SIG-M5 treated with dmso at 0.1 percent for 504 hours (cell line): Measurements from ENCODE around the gene GPR82.

Experiments
- DNase-seq: peaks from one replicate; lab custom pipeline; 2025; ENCODE audit not compliant: unreplicated experiment; lab: John Stamatoyannopoulos, UW

Gene GPR82

GRCh38 chrX:41718481-41719235 lies 5.3 kb upstream of the GPR82 start:
- DNase-seq, result no peak

DNA sequence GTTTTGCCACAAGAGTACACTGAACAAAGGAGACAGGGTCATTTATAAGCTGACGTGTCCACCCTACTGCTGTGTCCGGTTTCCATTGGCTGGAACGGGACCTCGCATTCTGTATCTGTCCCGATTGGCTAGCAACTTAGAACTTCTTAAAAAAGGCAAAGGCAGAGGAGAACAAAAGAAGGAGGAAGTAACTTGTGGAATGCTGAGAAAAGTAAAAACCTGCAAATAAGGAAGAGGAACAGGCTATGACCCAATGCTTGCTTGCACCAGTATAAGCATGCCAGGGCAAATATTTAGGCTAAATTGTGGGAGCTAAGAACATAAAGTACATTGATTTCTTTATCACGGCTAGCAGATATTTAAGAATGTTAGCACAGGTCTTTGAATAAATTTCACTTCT lies 4.4 kb upstream of the GPR82 start:
- DNase-seq, result peak; percentile 46

GRCh38 chrX:41720125-41720779 lies 3.7 kb upstream of the GPR82 start:
- DNase-seq, result peak; percentile 0

DNA sequence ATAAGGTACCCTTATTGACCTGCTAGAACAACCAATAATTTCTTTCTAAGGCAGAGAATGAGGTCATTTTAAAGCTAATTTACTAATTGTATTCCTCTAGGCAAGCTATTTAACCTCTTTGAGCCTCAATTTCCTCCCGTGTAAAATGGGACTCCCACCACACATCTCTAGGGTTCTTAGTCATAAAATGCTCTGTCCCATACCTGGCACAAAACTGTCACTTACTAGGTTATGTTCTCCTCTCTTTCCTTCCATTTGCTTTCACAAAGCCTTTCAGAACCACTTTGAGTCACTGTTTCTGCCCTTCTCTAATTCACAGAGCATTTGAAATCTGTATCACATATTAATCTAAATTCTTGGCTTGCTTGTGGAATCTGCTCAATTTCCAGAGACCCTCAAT lies 2.4 kb upstream of the GPR82 start:
- DNase-seq, result no peak

GRCh38 chrX:41722214-41722613 lies 1.8 kb upstream of the GPR82 start:
- DNase-seq, result no peak

DNA sequence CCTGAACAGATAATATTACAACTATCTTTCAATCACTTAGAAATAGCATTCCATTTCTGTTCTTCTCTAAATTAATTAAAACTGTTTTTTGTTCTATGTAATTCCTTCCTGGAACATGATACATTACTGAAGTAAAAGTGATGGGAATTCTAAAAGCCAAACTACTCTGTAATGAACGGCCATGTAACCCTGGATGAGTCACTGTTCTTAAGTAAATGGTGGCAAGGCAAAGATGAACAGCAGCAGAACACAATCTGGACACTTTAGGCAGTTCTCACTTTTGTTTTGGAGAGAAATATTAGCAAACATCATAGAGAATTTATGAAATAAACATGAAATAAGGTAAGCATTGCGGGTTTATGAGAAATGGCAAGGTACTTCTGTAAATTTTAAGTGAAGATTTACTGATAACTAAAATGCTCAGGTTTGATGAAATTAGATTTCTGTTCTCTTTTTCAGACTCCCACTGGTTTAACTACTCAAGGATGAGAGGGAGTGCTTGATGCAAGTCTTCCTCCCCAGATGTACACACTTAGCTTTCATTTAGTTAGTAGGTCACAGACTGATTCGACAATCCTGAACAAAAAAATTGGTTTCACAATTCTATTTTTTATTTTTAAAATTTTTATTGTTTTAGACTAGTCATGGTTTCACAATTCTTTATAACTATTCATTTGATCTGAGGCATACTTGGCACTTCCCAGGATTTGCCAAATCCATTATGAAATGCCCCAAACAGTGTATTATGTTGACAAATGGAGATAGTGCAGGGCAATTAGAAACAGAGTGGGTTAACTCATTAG lies 964 bp upstream of the GPR82 start:
- DNase-seq, result peak; percentile 23

GRCh38 chrX:41728125-41728524 lies 4.1 kb downstream of the GPR82 start:
- DNase-seq, result no peak

- no peak for DNase-seq
Observed at GRCh38 chrX:41730081-41730480, 6.1 kb downstream of the GPR82 start.

- no peak for DNase-seq
Observed at GRCh38 chrX:41732260-41732659, 8.3 kb downstream of the GPR82 start.

GRCh38 chrX:41733939-41734338 lies 10.0 kb downstream of the GPR82 start:
- DNase-seq, result no peak

DNA sequence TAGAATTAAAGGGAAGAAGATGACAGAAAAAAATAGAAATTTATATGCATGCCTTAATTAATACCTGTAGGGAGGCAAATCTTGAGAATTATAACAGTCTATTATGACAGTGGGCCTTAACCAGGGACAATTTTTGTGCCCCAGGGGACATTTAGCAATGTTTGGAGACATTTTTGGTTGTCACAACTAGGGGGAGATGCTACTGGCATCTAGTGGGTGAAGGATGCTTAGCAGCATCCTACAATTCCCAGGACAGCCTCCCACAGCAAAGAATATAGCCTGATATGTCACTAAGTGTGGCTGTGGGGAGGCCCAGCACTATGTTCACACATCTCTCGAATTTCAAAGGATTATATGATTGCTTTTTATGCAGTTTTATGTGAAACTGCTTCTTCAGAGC lies 10.5 kb downstream of the GPR82 start:
- peak; percentile 41 for DNase-seq

- peak; percentile 1 for DNase-seq
Observed at GRCh38 chrX:41737065-41737464, 13.1 kb downstream of the GPR82 start.

GRCh38 chrX:41739871-41740270 lies 15.9 kb downstream of the GPR82 start:
- no peak for DNase-seq

DNA sequence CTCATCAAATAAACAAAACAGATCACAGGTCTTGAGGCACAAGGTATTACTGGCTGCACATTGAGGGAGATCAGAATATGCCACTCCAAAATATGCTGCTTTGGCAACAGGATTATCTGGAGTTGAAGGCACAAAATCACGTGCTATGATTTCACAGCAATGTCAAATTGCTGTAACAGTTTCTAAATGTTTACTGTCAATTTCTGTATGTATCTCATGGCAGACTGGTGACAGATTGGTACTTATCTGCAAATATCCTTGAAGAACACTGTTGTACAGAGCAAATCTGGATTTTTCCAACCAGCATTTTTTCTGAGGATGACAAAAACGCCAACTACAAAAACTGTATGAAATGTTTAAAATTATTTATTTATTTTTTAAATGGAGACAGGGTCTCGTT lies 26.7 kb downstream of the GPR82 start:
- no peak for DNase-seq

DNA sequence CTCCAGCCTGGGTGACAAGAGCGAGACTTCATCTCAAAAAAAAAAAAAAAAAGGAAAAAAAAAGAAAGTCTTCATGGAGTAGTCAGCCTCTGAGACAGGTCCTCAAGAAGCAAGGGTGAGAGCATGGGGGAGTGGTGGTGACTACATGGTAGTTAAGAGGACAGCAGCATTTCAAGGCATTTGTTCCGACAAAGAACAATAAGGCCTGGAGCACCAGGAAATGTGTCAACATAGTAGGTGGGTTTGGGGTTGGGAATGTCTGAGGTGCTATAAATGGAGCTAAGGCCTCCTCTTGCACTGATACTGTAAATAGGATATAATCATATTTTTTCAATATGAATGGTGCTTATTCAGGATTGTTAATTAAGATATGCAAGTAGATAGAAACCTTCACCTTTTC lies 34.4 kb downstream of the GPR82 start:
- DNase-seq, result no peak

DNA sequence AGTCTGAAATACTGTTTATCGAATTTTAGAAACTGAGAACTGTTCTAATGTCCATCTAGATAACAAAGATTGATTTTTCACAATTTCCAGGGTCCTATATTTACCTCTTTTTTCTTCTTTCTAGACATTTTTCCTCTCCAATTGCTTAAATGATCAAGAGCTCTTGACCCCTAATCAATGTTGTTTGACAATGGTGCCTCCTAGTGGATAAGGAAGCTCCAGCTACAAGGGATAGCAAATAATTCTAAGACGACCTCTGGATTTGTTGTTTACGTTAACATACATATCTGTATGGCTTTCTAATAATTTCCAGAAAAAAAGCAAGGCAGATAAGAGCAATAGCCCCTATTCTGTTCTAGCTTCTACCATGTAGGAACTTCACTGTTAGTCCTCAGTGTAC lies 35.8 kb downstream of the GPR82 start:
- DNase-seq, result peak; percentile 41

- no peak for DNase-seq
Observed at GRCh38 chrX:41761169-41761568, 37.2 kb downstream of the GPR82 start.

- DNase-seq, result no peak
Observed at GRCh38 chrX:41761702-41762101, 37.7 kb downstream of the GPR82 start.

DNA sequence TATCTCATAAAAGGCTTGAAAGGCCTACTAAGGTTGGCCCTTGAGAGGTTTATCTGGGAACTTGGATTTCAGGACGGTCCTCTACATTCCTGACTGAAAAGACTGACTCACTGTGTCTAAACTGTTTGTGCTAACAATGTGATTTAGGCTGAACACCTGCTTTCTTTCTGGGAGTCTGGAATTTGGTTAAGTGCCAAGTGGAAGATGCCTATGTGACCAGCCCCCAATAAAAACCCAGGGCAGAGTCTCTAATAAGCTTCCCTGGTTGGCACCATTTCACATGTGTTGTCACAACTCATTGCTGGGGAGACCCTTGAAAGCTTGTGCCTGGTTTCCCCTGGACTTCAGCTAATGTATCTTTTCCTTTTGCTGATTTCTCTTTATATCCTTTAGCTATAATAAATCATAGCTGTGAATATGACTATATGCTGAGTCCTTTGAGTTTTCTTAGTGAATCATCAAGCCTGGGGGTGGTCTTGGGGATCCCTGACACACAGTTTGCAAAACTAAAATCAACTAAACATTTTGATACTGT lies 55.1 kb downstream of the GPR82 start:
- no peak for DNase-seq
